ENCODE results near the gene POLN. TPM values are rescaled to one million over a fixed set of nuclear protein-coding genes. Genes with fewer than 3 reads are reported as not detected.

Gene POLN
- total and polyA plus RNA-seq, 2 experiments from 2014 or later, result 1.8 to 4.0 TPM

GRCh38 chr4:2218436-2218835, 23.5 kb downstream of the POLN start:
- H3K9me2 ChIP-seq (ENCODE audit: insufficient read depth), result peaks cover 3% of the 10 kb centered on the region; the same call in 1 of the 2 replicates
- H3K27me3 ChIP-seq (ENCODE audit: insufficient read depth), result no peaks in the 10 kb centered on the region
- H3K4me2 ChIP-seq, result no peak overlapping the region
- ATAC-seq, result no peak
- peaks cover 40% of the 10 kb centered on the region for H3K4me1 ChIP-seq (ENCODE audit: insufficient read depth)
- H3K4me3 ChIP-seq, result no peak overlapping the region
- peaks cover 5% of the 10 kb centered on the region for H3K27me3 Mint-ChIP-seq (ENCODE audit: insufficient read depth, low read depth, poor library complexity)
- H3K36me3 Mint-ChIP-seq (ENCODE audit: low read depth), result no peaks in the 10 kb centered on the region
- no peak overlapping the region for H3K27ac ChIP-seq (ENCODE audit: low read depth)
- no peak overlapping the region for H3K4me3 Mint-ChIP-seq
- H3F3A ChIP-seq (replicated peaks; ENCODE audit: low read depth), result peaks cover 6% of the 10 kb centered on the region
- no peaks in the 10 kb centered on the region for H3K36me3 ChIP-seq (ENCODE audit: insufficient read depth)
- H2AFZ ChIP-seq, result no peak overlapping the region
- TF ChIP-seq EZH2phosphoT487 (IDR thresholded peaks at IDR 0.05; ENCODE audit: unreplicated experiment) (no peak), ZNF331 (CRISPR knock-in tag; IDR thresholded peaks at IDR 0.05; ENCODE audit: low read depth) (no peak), CREB1 (CRISPR knock-in tag; IDR thresholded peaks at IDR 0.05; ENCODE audit: low read depth) (no peak), STAT1 (IDR thresholded peaks at IDR 0.05; ENCODE audit: unreplicated experiment) (no peak), POLR2AphosphoS5 (IDR thresholded peaks at IDR 0.05; ENCODE audit: low read depth) (no peak), EZH2 (IDR thresholded peaks at IDR 0.05; ENCODE audit: low read depth, unreplicated experiment) (no peak), ZNF114 (CRISPR knock-in tag; IDR thresholded peaks at IDR 0.05) (no peak), ZNF462 (CRISPR knock-in tag; IDR thresholded peaks at IDR 0.05) (no peak), NANOG (IDR thresholded peaks at IDR 0.05; ENCODE audit: borderline replicate concordance) (no peak), ETS1 (IDR thresholded peaks at IDR 0.05) (no peak), JUNB (IDR thresholded peaks at IDR 0.05; ENCODE audit: unreplicated experiment) (no peak), CTCF (conservative IDR thresholded peaks at IDR 0.05; ENCODE audit: low read depth in 2 of 2) (no peak)
- TF ChIP-seq, protein P1, sequence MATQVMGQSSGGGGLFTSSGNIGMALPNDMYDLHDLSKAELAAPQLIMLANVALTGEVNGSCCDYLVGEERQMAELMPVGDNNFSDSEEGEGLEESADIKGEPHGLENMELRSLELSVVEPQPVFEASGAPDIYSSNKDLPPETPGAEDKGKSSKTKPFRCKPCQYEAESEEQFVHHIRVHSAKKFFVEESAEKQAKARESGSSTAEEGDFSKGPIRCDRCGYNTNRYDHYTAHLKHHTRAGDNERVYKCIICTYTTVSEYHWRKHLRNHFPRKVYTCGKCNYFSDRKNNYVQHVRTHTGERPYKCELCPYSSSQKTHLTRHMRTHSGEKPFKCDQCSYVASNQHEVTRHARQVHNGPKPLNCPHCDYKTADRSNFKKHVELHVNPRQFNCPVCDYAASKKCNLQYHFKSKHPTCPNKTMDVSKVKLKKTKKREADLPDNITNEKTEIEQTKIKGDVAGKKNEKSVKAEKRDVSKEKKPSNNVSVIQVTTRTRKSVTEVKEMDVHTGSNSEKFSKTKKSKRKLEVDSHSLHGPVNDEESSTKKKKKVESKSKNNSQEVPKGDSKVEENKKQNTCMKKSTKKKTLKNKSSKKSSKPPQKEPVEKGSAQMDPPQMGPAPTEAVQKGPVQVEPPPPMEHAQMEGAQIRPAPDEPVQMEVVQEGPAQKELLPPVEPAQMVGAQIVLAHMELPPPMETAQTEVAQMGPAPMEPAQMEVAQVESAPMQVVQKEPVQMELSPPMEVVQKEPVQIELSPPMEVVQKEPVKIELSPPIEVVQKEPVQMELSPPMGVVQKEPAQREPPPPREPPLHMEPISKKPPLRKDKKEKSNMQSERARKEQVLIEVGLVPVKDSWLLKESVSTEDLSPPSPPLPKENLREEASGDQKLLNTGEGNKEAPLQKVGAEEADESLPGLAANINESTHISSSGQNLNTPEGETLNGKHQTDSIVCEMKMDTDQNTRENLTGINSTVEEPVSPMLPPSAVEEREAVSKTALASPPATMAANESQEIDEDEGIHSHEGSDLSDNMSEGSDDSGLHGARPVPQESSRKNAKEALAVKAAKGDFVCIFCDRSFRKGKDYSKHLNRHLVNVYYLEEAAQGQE (IDR thresholded peaks at IDR 0.05; ENCODE audit: unreplicated experiment), result no peak
- no peak overlapping the region for H3K27ac Mint-ChIP-seq
- H4K20me1 ChIP-seq (replicated peaks; ENCODE audit: insufficient read depth), result no peaks in the 10 kb centered on the region
- no peaks in the 10 kb centered on the region for H3K79me2 ChIP-seq (replicated peaks; ENCODE audit: insufficient read depth)
- peaks cover 55% of the 10 kb centered on the region for H3K4me1 Mint-ChIP-seq
- no peak for DNase-seq (ENCODE audit: low spot score)
- H3K9me3 Mint-ChIP-seq, result no peaks in the 10 kb centered on the region
